Liver (tissue), 9 donors: ENCODE data around the gene SMOC2. TPM values are rescaled to one million over a fixed set of nuclear protein-coding genes. Genes with fewer than 3 reads are reported as not detected.

ENCODE experiments used
- DNase-seq: peaks from one replicate; pipeline ENCODE4 v3.0.0-alpha.2; 2017; ENCODE audit warnings: low spot score
- H3K27ac ChIP-seq, 2 donors: one replicate each; pipeline ENCODE4 v1.7.0; 2013; ENCODE audit warnings: inconsistent platforms in 2 of 2, low read length in 2 of 2, control low read depth in 1 of 2, low read depth in 1 of 2, mild to moderate bottlenecking in 1 of 2
- H3K27me3 ChIP-seq, 4 donors: one replicate each; pipeline versions ENCODE4 v1.6.1 to v1.7.0; 2013; ENCODE audit warnings: low read length in 3 of 4, inconsistent platforms in 1 of 4, mild to moderate bottlenecking in 1 of 4, moderate library complexity in 1 of 4; ENCODE audit not compliant: control insufficient read depth in 4 of 4, insufficient read depth in 4 of 4
- H3K36me3 ChIP-seq, 4 donors: one replicate each; pipeline versions ENCODE4 v1.6.1 to v1.7.0; 2013; ENCODE audit warnings: low read length in 3 of 4, mild to moderate bottlenecking in 3 of 4, low read depth in 1 of 4, moderate library complexity in 1 of 4; ENCODE audit not compliant: control insufficient read depth in 4 of 4, insufficient read depth in 3 of 4
- H3K4me1 ChIP-seq, 4 donors: one replicate each; pipeline versions ENCODE4 v1.6.1 to v1.7.0; 2013; ENCODE audit warnings: low read length in 3 of 4, mild to moderate bottlenecking in 3 of 4, moderate library complexity in 1 of 4; ENCODE audit not compliant: control insufficient read depth in 4 of 4, insufficient read depth in 4 of 4
- H3K4me3 ChIP-seq, 3 donors: one replicate each; pipeline versions ENCODE4 v1.6.1 to v1.7.0; 2013; ENCODE audit warnings: low read length in 3 of 3, control low read depth in 1 of 3, low read depth in 1 of 3, mild to moderate bottlenecking in 1 of 3
- H3K9ac ChIP-seq, 2 donors: one replicate each; pipeline ENCODE4 v1.7.0; 2013; ENCODE audit warnings: low read length in 2 of 2, mild to moderate bottlenecking in 2 of 2, moderate library complexity in 2 of 2, control low read depth in 1 of 2, low read depth in 1 of 2
- H3K9me3 ChIP-seq, 4 donors: one replicate each; pipeline versions ENCODE4 v1.6.1 to v1.7.0; 2013; ENCODE audit warnings: low read length in 3 of 4; ENCODE audit not compliant: control insufficient read depth in 4 of 4
- EGR1 ChIP-seq, 2 donors: IDR thresholded peaks; 2 replicates each; pipeline ENCODE4 v1.6.1; 2016 to 2018; ENCODE audit warnings: antibody characterized with exemption in 2 of 2, low read depth in 2 of 2
- FOXA1 ChIP-seq: IDR thresholded peaks from 2 replicates; pipeline ENCODE4 v1.6.1; 2016; ENCODE audit warnings: antibody characterized with exemption
- FOXA2 ChIP-seq: IDR thresholded peaks from 2 replicates; pipeline ENCODE4 v1.6.1; 2016; ENCODE audit warnings: antibody characterized with exemption
- GABPA ChIP-seq, 2 donors: IDR thresholded peaks in 1 of 2; conservative IDR thresholded peaks in 1 of 2; 2 replicates each; pipeline ENCODE4 v1.6.1; 2016; ENCODE audit warnings: antibody characterized with exemption in 2 of 2, mild to moderate bottlenecking in 1 of 2, moderate library complexity in 1 of 2
- HNF4A ChIP-seq, 2 donors: conservative IDR thresholded peaks; 2 replicates each; pipeline ENCODE4 v1.6.1; 2016; ENCODE audit warnings: antibody characterized with exemption in 2 of 2, mild to moderate bottlenecking in 2 of 2
- HNF4G ChIP-seq: IDR thresholded peaks from 2 replicates; pipeline ENCODE4 v1.6.1; 2016; ENCODE audit warnings: antibody characterized with exemption
- JUND ChIP-seq, 2 donors: IDR thresholded peaks; 2 replicates each; pipeline ENCODE4 v1.6.1; 2016; ENCODE audit warnings: antibody characterized with exemption in 2 of 2
- NR2F2 ChIP-seq: IDR thresholded peaks from 2 replicates; pipeline ENCODE4 v1.6.1; 2016; ENCODE audit warnings: antibody characterized with exemption
- RAD21 ChIP-seq, 2 donors: IDR thresholded peaks; 2 replicates each; pipeline ENCODE4 v1.6.1; 2016; ENCODE audit warnings: antibody characterized with exemption in 2 of 2, mild to moderate bottlenecking in 2 of 2
- RXRA ChIP-seq, 2 donors: IDR thresholded peaks; 2 replicates each; pipeline ENCODE4 v1.6.1; 2017 to 2018; ENCODE audit warnings: antibody characterized with exemption in 2 of 2, mild to moderate bottlenecking in 1 of 2
- SP1 ChIP-seq: IDR thresholded peaks from 2 replicates; pipeline ENCODE4 v1.6.1; 2018; ENCODE audit warnings: antibody characterized with exemption, mild to moderate bottlenecking
- TAF1 ChIP-seq: conservative IDR thresholded peaks from 2 replicates; pipeline ENCODE4 v1.6.1; 2016; ENCODE audit warnings: antibody characterized with exemption, mild to moderate bottlenecking
- YY1 ChIP-seq: IDR thresholded peaks from 2 replicates; pipeline ENCODE4 v1.6.1; 2016; ENCODE audit warnings: antibody characterized with exemption, mild to moderate bottlenecking
- WGBS: extraction: QIAGEN DNeasy Blood & Tissue Kit; methylation state at CpG from one replicate; pipeline ENCODE4 v1.1.7; 2013; 5-methylcytosine and 5-hydroxymethylcytosine counted together
- polyA plus RNA-seq, 2 donors: library from polyadenylated mRNA; stranded (reverse) in 1 of 2; unstranded in 1 of 2; fragments of 200-250 nt in 1 of 2; fragments of >200 nt in 1 of 2; fragmentation: Nextera tagmentation in 1 of 2; extraction: Ambion mirVana in 1 of 2; gene quantifications; one replicate each; pipeline versions ENCODE4 v1.2.1 to v1.2.3, GENCODE V29; 2013 to 2015
- total RNA-seq, 2 donors: library from RNA; depleted of rRNA; stranded (reverse); fragments of >200 nt; gene quantifications; one replicate each; pipeline ENCODE4 v1.2.3, GENCODE V29; 2014
- TF ChIP-seq, protein P1 (sequence below): IDR thresholded peaks from 2 replicates; pipeline ENCODE4 v1.6.1; 2016; ENCODE audit warnings: antibody characterized with exemption
- TF ChIP-seq, protein P2 (sequence below): IDR thresholded peaks from 2 replicates; pipeline ENCODE4 v1.6.1; 2016; ENCODE audit warnings: antibody characterized with exemption
- TF ChIP-seq, protein P3 (sequence below): IDR thresholded peaks from 2 replicates; pipeline ENCODE4 v1.6.1; 2016; ENCODE audit warnings: antibody characterized with exemption
- TF ChIP-seq, protein P4 (sequence below): fragments of 150-350 bp; IDR thresholded peaks from 2 replicates; pipeline ENCODE4 v1.5.1; 2017; ENCODE audit warnings: improper control_type of control experiment, low read depth, low read length; ENCODE audit not compliant: missing input control
- TF ChIP-seq, protein P5 (sequence below): IDR thresholded peaks from 2 replicates; pipeline ENCODE4 v1.6.1; 2016; ENCODE audit warnings: antibody characterized with exemption, mild to moderate bottlenecking
- donor health status: healthy.
- donor health status: healthy.
- donor health status: healthy.
- donor health status: healthy.
- donor health status: healthy.

The SMOC2 gene
- total and polyA plus RNA-seq, 4 donors = 0.23 to 1.9 (median 1.1) TPM

DNA sequence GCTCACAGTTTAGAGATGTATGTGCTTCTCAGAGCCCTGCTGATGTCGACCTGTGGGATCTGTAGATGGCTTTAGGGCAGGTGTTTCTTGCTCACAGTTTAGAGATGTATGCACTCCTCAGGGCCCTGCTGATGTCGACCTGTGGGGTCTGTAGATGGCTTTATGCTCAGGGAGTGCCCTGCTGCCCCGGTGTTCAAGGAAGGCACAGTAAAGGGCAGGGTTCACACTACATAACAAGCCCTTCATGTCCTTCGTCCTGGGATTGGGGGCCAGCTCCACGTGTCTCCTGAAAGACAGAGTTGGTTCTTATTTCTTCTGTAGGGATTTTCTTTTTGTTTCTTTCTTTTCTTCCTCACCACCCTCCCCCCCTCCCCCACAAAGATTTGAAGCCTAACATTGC, 91.1 kb downstream of the SMOC2 start (continued):
- TF ChIP-seq FOXA1 (no peak), FOXA2 (no peak), SP1 (no peak), NR2F2 (no peak), JUND (IDR thresholded peaks at IDR 0.05) (no peak), HNF4A (conservative IDR thresholded peaks at IDR 0.05) (no peak), HNF4G (no peak)
- TF ChIP-seq, protein P1, sequence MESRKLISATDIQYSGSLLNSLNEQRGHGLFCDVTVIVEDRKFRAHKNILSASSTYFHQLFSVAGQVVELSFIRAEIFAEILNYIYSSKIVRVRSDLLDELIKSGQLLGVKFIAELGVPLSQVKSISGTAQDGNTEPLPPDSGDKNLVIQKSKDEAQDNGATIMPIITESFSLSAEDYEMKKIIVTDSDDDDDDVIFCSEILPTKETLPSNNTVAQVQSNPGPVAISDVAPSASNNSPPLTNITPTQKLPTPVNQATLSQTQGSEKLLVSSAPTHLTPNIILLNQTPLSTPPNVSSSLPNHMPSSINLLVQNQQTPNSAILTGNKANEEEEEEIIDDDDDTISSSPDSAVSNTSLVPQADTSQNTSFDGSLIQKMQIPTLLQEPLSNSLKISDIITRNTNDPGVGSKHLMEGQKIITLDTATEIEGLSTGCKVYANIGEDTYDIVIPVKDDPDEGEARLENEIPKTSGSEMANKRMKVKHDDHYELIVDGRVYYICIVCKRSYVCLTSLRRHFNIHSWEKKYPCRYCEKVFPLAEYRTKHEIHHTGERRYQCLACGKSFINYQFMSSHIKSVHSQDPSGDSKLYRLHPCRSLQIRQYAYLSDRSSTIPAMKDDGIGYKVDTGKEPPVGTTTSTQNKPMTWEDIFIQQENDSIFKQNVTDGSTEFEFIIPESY = no peak

DNA sequence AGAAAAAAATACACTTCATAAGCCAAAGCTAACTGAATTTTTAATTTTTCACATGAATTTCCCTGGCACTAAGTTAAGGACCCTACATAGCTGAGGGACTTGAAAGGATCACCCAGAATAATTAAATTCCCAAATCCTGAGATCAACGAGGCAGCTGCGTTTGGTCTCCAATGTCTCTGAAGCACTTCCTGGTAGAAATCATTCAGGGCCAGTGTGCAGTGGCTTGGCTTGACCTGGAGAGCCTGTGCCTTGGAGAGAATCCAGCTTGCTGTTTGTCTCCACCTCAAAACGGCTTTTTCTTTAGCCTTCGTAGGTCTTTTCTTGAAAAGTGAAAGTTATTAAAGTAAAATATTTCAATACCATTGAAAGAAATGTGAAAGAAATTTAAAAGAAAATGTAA, 92.4 kb downstream of the SMOC2 start:
- WGBS = 39% methylated on average over 4 of the region's 4 CpGs
- H3K9me3 ChIP-seq = no peaks in the 10 kb centered on the region
- H3K27ac ChIP-seq = no peak overlapping the region
- H3K9ac ChIP-seq = no peak overlapping the region
- no peaks in the 10 kb centered on the region for H3K4me1 ChIP-seq
- H3K4me3 ChIP-seq = no peak overlapping the region
- DNase-seq = no peak
- TF ChIP-seq, protein P2, sequence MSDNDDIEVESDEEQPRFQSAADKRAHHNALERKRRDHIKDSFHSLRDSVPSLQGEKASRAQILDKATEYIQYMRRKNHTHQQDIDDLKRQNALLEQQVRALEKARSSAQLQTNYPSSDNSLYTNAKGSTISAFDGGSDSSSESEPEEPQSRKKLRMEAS = no peak
- TF ChIP-seq FOXA2 = no peak
- no peak for TF ChIP-seq HNF4A (conservative IDR thresholded peaks at IDR 0.05)
- TF ChIP-seq, protein P3, sequence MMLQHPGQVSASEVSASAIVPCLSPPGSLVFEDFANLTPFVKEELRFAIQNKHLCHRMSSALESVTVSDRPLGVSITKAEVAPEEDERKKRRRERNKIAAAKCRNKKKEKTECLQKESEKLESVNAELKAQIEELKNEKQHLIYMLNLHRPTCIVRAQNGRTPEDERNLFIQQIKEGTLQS = no peak
- no peak for TF ChIP-seq EGR1 (IDR thresholded peaks at IDR 0.05; ENCODE audit: low read depth in 2 of 2)
- no peak for TF ChIP-seq RAD21 (IDR thresholded peaks at IDR 0.05)
- no peak for TF ChIP-seq GABPA (IDR thresholded peaks at IDR 0.05 in 1 of 2, conservative IDR thresholded peaks at IDR 0.05 in 1 of 2)
- TF ChIP-seq FOXA1 = no peak
- no peak for TF ChIP-seq HNF4G
- no peak for TF ChIP-seq NR2F2
- TF ChIP-seq, protein P4, sequence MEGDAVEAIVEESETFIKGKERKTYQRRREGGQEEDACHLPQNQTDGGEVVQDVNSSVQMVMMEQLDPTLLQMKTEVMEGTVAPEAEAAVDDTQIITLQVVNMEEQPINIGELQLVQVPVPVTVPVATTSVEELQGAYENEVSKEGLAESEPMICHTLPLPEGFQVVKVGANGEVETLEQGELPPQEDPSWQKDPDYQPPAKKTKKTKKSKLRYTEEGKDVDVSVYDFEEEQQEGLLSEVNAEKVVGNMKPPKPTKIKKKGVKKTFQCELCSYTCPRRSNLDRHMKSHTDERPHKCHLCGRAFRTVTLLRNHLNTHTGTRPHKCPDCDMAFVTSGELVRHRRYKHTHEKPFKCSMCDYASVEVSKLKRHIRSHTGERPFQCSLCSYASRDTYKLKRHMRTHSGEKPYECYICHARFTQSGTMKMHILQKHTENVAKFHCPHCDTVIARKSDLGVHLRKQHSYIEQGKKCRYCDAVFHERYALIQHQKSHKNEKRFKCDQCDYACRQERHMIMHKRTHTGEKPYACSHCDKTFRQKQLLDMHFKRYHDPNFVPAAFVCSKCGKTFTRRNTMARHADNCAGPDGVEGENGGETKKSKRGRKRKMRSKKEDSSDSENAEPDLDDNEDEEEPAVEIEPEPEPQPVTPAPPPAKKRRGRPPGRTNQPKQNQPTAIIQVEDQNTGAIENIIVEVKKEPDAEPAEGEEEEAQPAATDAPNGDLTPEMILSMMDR = no peak
- TF ChIP-seq, protein P5, sequence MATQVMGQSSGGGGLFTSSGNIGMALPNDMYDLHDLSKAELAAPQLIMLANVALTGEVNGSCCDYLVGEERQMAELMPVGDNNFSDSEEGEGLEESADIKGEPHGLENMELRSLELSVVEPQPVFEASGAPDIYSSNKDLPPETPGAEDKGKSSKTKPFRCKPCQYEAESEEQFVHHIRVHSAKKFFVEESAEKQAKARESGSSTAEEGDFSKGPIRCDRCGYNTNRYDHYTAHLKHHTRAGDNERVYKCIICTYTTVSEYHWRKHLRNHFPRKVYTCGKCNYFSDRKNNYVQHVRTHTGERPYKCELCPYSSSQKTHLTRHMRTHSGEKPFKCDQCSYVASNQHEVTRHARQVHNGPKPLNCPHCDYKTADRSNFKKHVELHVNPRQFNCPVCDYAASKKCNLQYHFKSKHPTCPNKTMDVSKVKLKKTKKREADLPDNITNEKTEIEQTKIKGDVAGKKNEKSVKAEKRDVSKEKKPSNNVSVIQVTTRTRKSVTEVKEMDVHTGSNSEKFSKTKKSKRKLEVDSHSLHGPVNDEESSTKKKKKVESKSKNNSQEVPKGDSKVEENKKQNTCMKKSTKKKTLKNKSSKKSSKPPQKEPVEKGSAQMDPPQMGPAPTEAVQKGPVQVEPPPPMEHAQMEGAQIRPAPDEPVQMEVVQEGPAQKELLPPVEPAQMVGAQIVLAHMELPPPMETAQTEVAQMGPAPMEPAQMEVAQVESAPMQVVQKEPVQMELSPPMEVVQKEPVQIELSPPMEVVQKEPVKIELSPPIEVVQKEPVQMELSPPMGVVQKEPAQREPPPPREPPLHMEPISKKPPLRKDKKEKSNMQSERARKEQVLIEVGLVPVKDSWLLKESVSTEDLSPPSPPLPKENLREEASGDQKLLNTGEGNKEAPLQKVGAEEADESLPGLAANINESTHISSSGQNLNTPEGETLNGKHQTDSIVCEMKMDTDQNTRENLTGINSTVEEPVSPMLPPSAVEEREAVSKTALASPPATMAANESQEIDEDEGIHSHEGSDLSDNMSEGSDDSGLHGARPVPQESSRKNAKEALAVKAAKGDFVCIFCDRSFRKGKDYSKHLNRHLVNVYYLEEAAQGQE = no peak
- no peak for TF ChIP-seq YY1
- no peak for TF ChIP-seq JUND (IDR thresholded peaks at IDR 0.05)
- TF ChIP-seq SP1 = no peak
- TF ChIP-seq, protein P1 = no peak
- TF ChIP-seq TAF1 = no peak
- no peak for TF ChIP-seq RXRA (IDR thresholded peaks at IDR 0.05)
- H3K27me3 ChIP-seq = peaks cover 0 to 5% (median 0%) of the 10 kb centered on the region in 4 donors
- H3K36me3 ChIP-seq = no peaks in the 10 kb centered on the region
